ENCODE measurements around the gene IDH3G.

Gene IDH3G

DNA sequence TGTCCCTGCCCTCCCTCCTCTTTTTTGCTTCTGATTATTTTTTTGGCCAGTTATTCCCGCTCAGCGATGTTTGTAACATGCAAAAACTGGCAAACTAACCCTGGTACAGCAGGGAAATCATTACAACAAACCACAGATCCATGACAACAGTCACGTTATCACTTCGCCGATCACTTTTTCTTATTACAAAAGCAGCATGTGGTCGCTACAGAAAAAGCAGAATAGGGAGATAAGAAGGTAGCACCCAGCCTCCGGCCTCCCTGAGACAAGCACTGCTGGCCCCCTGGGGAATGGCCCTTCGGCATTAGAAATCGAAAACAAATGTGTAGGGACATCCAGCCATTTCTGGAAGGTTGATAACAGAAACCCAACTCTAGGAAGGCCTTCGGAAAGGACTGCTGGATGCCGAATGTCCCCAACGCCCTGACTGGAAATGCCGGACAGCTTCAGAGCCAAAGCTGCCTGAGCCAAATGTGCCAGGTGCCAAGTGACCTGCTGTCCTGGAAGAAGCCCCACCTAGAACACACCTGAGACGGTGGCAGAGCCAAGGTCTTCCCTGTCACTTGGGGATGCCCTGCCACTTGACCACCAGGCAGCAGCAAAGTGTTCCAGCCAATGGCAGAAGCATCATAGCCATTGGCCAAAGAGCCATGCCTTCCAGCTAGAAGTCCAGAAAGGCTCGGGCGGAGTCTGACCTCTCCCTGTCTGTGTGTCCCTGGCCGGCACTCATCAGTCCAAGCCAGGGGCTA is 2.9 kb downstream of the IDH3G start:
- DNase-seq (ENCODE audit: low read depth in 2 of 2, low spot score in 1 of 2): no peak

GRCh38 chrX:153789654-153790053 is 4.5 kb downstream of the IDH3G start:
- no peak for DNase-seq (ENCODE audit: low read depth in 2 of 2, low spot score in 1 of 2)

GRCh38 chrX:153786669-153787068 is 7.5 kb downstream of the IDH3G start:
- no peak for DNase-seq (ENCODE audit: low read depth in 2 of 2, low spot score in 1 of 2)

GRCh38 chrX:153784325-153784967 is 9.7 kb downstream of the IDH3G start:
- DNase-seq (ENCODE audit: low read depth in 2 of 2, low spot score in 1 of 2): no peak

- no peak for DNase-seq (ENCODE audit: low read depth in 2 of 2, low spot score in 1 of 2)
Measured at GRCh38 chrX:153783378-153784013, 10.7 kb downstream of the IDH3G start.

DNA sequence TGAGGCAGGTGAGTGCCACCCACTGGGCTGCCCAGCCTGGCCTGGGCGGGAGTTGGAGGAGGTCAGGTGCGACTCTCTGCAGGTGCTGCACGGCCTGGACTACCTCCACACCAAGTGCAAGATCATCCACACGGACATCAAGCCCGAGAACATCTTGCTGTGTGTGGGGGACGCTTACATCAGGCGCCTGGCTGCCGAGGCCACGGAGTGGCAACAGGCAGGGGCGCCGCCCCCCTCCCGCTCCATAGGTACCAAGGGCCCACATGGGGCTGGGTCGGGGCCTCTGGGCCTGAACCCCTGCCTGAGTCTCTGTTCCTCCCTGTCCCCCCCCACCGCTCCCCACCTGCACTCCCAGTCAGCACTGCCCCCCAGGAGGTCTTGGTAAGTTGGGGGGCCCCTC is 11.3 kb downstream of the IDH3G start:
- no peak for DNase-seq (ENCODE audit: low read depth in 2 of 2, low spot score in 1 of 2)

DNA sequence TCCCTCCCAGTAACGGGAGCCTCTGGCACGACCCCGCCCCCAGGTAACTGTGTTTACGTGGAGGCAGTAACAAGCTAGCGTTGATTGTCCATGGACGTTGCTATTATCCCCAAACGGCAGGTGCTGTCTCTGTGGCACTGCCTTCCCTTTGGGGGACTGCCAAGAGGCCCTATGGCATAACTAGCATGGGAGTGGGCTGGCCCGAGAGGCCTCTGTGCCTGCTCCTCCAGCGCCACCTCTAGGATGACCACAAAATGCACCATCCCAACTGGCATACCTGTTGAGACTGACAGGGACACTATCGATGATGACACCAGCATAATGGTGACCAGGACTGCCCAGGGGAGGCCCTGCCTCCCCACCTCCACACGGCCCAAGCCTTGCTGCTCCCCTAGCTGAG is 11.9 kb downstream of the IDH3G start:
- DNase-seq (ENCODE audit: low read depth in 2 of 2, low spot score in 1 of 2): no peak

DNA sequence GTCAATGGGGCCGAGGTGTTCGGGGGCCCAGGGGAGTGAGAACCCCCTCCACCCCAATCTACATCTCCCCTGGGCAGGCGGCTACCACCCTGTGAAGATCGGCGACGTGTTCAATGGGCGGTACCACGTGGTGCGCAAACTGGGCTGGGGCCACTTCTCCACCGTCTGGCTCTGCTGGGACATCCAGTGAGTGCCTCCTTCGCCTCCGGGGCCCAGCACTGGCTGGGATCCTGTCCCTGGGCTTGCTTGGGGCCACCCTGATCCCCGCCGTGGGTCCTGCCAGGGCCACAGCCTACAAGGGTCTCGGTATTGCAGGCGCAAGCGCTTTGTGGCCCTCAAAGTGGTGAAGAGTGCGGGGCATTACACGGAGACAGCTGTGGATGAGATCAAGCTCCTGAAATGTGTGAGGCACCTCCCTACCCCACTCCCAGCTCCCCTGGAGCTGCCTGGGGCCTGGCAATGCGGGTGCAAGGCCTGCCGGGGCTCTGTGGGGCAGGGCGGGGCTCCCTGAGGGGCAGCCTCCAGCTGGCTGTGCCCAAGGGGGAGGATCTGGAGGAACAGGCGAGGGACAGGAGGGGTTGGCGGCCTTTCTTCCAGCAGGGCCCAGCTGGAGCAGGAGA is 12.6 kb downstream of the IDH3G start:
- no peak for DNase-seq (ENCODE audit: low read depth in 2 of 2, low spot score in 1 of 2)

GRCh38 chrX:153780678-153781427 is 13.3 kb downstream of the IDH3G start, which contains the start of gene SRPK3:
Gene SRPK3 (plus strand): TSS chrX:153781041. CDS start chrX:153781087, 46 bp downstream.
- DNase-seq (ENCODE audit: low read depth in 2 of 2, low spot score in 1 of 2): no peak

- DNase-seq (ENCODE audit: low read depth in 2 of 2, low spot score in 1 of 2): no peak
Measured at GRCh38 chrX:153779891-153780677, 14.1 kb downstream of the IDH3G start.

GRCh38 chrX:153778684-153779101 is 15.5 kb downstream of the IDH3G start:
- DNase-seq (ENCODE audit: low read depth in 2 of 2, low spot score in 1 of 2): no peak

DNA sequence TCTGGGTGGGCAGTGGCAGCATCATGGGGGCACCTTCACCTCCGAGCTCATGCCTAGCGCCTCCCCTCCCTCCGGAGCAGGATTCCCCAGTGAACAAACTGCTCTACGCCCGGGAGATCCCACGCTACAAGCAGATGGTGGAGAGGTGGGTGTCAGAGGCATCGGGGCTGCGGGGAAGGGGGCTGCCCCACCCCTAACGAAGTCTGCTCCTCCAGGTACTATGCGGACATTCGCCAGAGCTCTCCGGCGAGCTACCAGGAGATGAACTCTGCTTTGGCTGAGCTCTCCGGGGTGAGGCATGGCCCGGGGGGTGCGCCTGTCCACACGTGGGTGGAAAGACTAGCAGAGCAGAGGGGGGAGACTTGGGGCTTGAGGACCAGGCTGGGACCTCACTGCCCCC is 16.0 kb downstream of the IDH3G start:
- DNase-seq (ENCODE audit: low read depth in 2 of 2, low spot score in 1 of 2): no peak

- DNase-seq (ENCODE audit: low read depth in 2 of 2, low spot score in 1 of 2): no peak
Measured at GRCh38 chrX:153777261-153778090, 16.7 kb downstream of the IDH3G start.

- DNase-seq (ENCODE audit: low read depth in 2 of 2, low spot score in 1 of 2): no peak
Measured at GRCh38 chrX:153776611-153777045, 17.5 kb downstream of the IDH3G start.

- no peak for DNase-seq (ENCODE audit: low read depth in 2 of 2, low spot score in 1 of 2)
Measured at GRCh38 chrX:153776120-153776599, 18.0 kb downstream of the IDH3G start.

GRCh38 chrX:153775293-153776119 is 18.7 kb downstream of the IDH3G start:
- DNase-seq (ENCODE audit: low read depth in 2 of 2, low spot score in 1 of 2): no peak

- DNase-seq (ENCODE audit: low read depth in 2 of 2, low spot score in 1 of 2): no peak
Measured at GRCh38 chrX:153774576-153775292, 19.4 kb downstream of the IDH3G start.
